Kidney epithelial cell (primary cell): Measurements from ENCODE around the gene HTR3B. TPM values are rescaled to one million over a fixed set of nuclear protein-coding genes. Genes with fewer than 3 reads are reported as not detected.
A peak's percentile ranks its signal among the peaks of the same experiment; 100 is the strongest.

Experiments
- DNase-seq: peaks from one replicate; pipeline ENCODE4 v3.0.0-alpha.2; 2010; ENCODE audit warnings: low read depth
- H3K27me3 ChIP-seq: 2 replicates; pipeline ENCODE4 v1.6.0; 2011; ENCODE audit warnings: low read length; ENCODE audit not compliant: control insufficient read depth, insufficient read depth
- H3K36me3 ChIP-seq: 2 replicates; pipeline ENCODE4 v1.5.1; 2011; ENCODE audit warnings: low read length; ENCODE audit not compliant: control insufficient read depth, insufficient read depth
- H3K4me3 ChIP-seq: 2 replicates; pipeline ENCODE4 v1.5.1; 2011; ENCODE audit warnings: low read depth, mild to moderate bottlenecking, control low read depth, low read length
- CTCF ChIP-seq: IDR thresholded peaks from 2 replicates; pipeline ENCODE4 v1.5.1; 2011; ENCODE audit warnings: mild to moderate bottlenecking, moderate library complexity, low read length, control low read depth, inconsistent platforms; ENCODE audit not compliant: insufficient read depth, poor library complexity, severe bottlenecking
- total RNA-seq: library from RNA; depleted of rRNA; stranded (reverse); fragments of >200 nt; gene quantifications from 2 replicates; pipeline ENCODE4 v1.2.3, GENCODE V29; 2015

Gene HTR3B
- total RNA-seq, 1 donor from 2014 or later = not detected

GRCh38 chr11:113864410-113864809, 40.2 kb upstream of the HTR3B start:
- Histone ChIP-seq H3K27me3 (no peaks in the 10 kb centered on the region), H3K36me3 (no peaks in the 10 kb centered on the region), H3K4me3 (no peak overlapping the region)
- DNase-seq = no peak
- TF ChIP-seq CTCF = no peak

- H3K4me3 ChIP-seq = no peak overlapping the region
- no peak for TF ChIP-seq CTCF
- no peaks in the 10 kb centered on the region for H3K36me3 ChIP-seq
- H3K27me3 ChIP-seq = no peaks in the 10 kb centered on the region
- DNase-seq = no peak
Measured at GRCh38 chr11:113865873-113866272, 38.7 kb upstream of the HTR3B start.

GRCh38 chr11:113867843-113868503, 36.6 kb upstream of the HTR3B start:
- no peak for TF ChIP-seq CTCF
- Histone ChIP-seq H3K36me3 (no peaks in the 10 kb centered on the region), H3K4me3 (no peak overlapping the region), H3K27me3 (no peaks in the 10 kb centered on the region)
- no peak for DNase-seq

- no peak for TF ChIP-seq CTCF
- no peak for DNase-seq
- no peak overlapping the region for H3K4me3 ChIP-seq
- H3K36me3 ChIP-seq = no peaks in the 10 kb centered on the region
- H3K27me3 ChIP-seq = no peaks in the 10 kb centered on the region
Measured at GRCh38 chr11:113871336-113871735, 33.3 kb upstream of the HTR3B start.

- DNase-seq = no peak
- Histone ChIP-seq H3K36me3 (no peaks in the 10 kb centered on the region), H3K27me3 (no peaks in the 10 kb centered on the region), H3K4me3 (no peak overlapping the region)
- TF ChIP-seq CTCF = no peak
Measured at GRCh38 chr11:113873236-113873626, 31.4 kb upstream of the HTR3B start.

- Histone ChIP-seq H3K36me3 (no peaks in the 10 kb centered on the region), H3K27me3 (no peaks in the 10 kb centered on the region), H3K4me3 (peak overlapping the region; percentile 65)
- no peak for DNase-seq
- TF ChIP-seq CTCF = no peak
Measured at GRCh38 chr11:113874096-113874495, 30.5 kb upstream of the HTR3B start.
